ENCODE data around the gene UAP1. TPM values are rescaled to one million over a fixed set of nuclear protein-coding genes. Genes with fewer than 3 reads are reported as not detected.

Gene UAP1
- total and polyA plus RNA-seq, 2 donors (not counting 1 experiment from before 2014, with no cell fraction given), result 5.3 to 16.4 TPM

DNA sequence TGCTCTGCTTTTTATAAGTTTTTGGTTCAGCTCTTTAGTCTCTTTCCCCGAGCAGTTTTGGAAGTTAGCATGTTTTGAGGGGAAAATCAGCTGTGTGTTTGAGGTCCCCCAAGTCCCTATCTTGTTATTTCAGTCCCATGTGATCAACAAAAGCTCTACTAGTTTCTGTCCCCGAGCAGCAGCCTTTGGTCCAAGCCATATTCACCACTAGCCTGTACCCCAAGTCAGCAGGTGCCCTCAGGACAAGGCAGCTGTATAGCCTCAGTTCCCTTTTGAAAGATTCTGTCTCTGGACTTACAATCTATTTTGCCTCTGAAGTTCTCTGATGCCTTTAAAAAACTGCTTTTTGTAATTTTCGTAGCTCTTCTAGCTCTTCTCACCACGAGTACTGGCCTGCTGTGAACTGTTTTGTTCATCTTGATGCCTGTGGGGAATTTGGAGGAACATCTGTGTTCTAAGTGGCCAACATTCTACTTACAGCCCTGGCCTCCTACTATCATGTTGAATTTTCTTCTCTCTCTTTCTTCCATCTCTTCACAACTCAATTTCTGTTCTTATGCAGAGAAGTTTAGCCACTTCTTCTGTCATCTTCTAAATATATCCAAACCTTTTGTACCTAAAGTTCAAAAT, 16.7 kb downstream of the UAP1 start:
- Histone ChIP-seq H3K36me3 (replicated peaks in 1 of 2; ENCODE audit: control extremely low read depth in 1 of 2, control insufficient read depth in 1 of 2, extremely low read depth in 1 of 2, insufficient read depth in 2 of 2, low read length in 1 of 2) (peaks cover 0 to 8% of the 10 kb centered on the region in 2 experiments), H2AFZ (ENCODE audit: insufficient read depth, low read depth, low read length, poor library complexity, severe bottlenecking) (no peak overlapping the region), H3K4me1 (ENCODE audit: control insufficient read depth in 2 of 2, insufficient read depth in 2 of 2, low read length in 2 of 2) (no peaks in the 10 kb centered on the region), H3K9me3 (ENCODE audit: control extremely low read depth in 1 of 3, control insufficient read depth in 2 of 3, insufficient read depth in 1 of 3, low read length in 2 of 3) (no peaks in the 10 kb centered on the region), H3K79me2 (ENCODE audit: control insufficient read depth, insufficient read depth, low read length) (no peaks in the 10 kb centered on the region), H3K4me3 (ENCODE audit: control extremely low read depth in 1 of 5, extremely low read depth in 1 of 5, insufficient read depth in 1 of 5, low read depth in 2 of 5, low read length in 4 of 5) (no peak overlapping the region), H4K20me1 (ENCODE audit: control insufficient read depth, insufficient read depth, low read length, poor library complexity, severe bottlenecking) (no peaks in the 10 kb centered on the region), H3K27ac (ENCODE audit: low read length in 2 of 2) (no peak overlapping the region), H3K9ac (ENCODE audit: low read length) (no peak overlapping the region), H3K4me2 (replicated peaks; ENCODE audit: low read depth, low read length, poor library complexity, severe bottlenecking) (no peak overlapping the region), H3K27me3 (replicated peaks in 1 of 4; ENCODE audit: control extremely low read depth in 1 of 4, control insufficient read depth in 3 of 4, insufficient read depth in 4 of 4, low read length in 3 of 4) (no peaks in the 10 kb centered on the region)
- DNase-seq (no peak), ATAC-seq (ENCODE audit: low read depth) (no peak)
- CTCF ChIA-PET, result no interaction called here
- POLR2A ChIA-PET, result no interaction called here
- H3K27me3 Mint-ChIP-seq, result no peaks in the 10 kb centered on the region
- no peaks in the 10 kb centered on the region for H3K9me3 Mint-ChIP-seq (ENCODE audit: insufficient read depth)
- TF ChIP-seq, protein P1, sequence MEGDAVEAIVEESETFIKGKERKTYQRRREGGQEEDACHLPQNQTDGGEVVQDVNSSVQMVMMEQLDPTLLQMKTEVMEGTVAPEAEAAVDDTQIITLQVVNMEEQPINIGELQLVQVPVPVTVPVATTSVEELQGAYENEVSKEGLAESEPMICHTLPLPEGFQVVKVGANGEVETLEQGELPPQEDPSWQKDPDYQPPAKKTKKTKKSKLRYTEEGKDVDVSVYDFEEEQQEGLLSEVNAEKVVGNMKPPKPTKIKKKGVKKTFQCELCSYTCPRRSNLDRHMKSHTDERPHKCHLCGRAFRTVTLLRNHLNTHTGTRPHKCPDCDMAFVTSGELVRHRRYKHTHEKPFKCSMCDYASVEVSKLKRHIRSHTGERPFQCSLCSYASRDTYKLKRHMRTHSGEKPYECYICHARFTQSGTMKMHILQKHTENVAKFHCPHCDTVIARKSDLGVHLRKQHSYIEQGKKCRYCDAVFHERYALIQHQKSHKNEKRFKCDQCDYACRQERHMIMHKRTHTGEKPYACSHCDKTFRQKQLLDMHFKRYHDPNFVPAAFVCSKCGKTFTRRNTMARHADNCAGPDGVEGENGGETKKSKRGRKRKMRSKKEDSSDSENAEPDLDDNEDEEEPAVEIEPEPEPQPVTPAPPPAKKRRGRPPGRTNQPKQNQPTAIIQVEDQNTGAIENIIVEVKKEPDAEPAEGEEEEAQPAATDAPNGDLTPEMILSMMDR (IDR thresholded peaks at IDR 0.05), result no peak
- no peak for TF ChIP-seq EZH2 (IDR thresholded peaks at IDR 0.05; ENCODE audit: borderline replicate concordance, insufficient read depth, low read depth, low read length, poor library complexity, severe bottlenecking)
- no peak overlapping the region for H3K27ac Mint-ChIP-seq
- H3K4me3 Mint-ChIP-seq, result no peak overlapping the region
- H3K4me1 Mint-ChIP-seq, result no peaks in the 10 kb centered on the region
- intact Hi-C loops (cut with micrococcal nuclease), result no loop called here
- 100% methylated on average over 1 of the region's 4 CpGs for WGBS (ENCODE audit: insufficient coverage)

GRCh38 chr1:162578936-162579335, 17.4 kb downstream of the UAP1 start:
- Mint-ChIP-seq H3K27me3 (no peaks in the 10 kb centered on the region), H3K4me3 (no peak overlapping the region), H3K27ac (no peak overlapping the region), H3K4me1 (no peaks in the 10 kb centered on the region), H3K9me3 (ENCODE audit: insufficient read depth) (no peaks in the 10 kb centered on the region)
- ATAC-seq (ENCODE audit: low read depth) (no peak), DNase-seq (no peak)
- Histone ChIP-seq H3K4me3 (ENCODE audit: control extremely low read depth in 1 of 5, extremely low read depth in 1 of 5, insufficient read depth in 1 of 5, low read depth in 2 of 5, low read length in 4 of 5) (no peak overlapping the region), H3K9me3 (ENCODE audit: control extremely low read depth in 1 of 3, control insufficient read depth in 2 of 3, insufficient read depth in 1 of 3, low read length in 2 of 3) (no peaks in the 10 kb centered on the region), H3K9ac (ENCODE audit: low read length) (no peak overlapping the region), H3K79me2 (ENCODE audit: control insufficient read depth, insufficient read depth, low read length) (no peaks in the 10 kb centered on the region), H3K36me3 (replicated peaks in 1 of 2; ENCODE audit: control extremely low read depth in 1 of 2, control insufficient read depth in 1 of 2, extremely low read depth in 1 of 2, insufficient read depth in 2 of 2, low read length in 1 of 2) (peaks cover 0 to 8% of the 10 kb centered on the region in 2 experiments), H3K4me2 (replicated peaks; ENCODE audit: low read depth, low read length, poor library complexity, severe bottlenecking) (no peak overlapping the region), H2AFZ (ENCODE audit: insufficient read depth, low read depth, low read length, poor library complexity, severe bottlenecking) (no peak overlapping the region), H3K27me3 (replicated peaks in 1 of 4; ENCODE audit: control extremely low read depth in 1 of 4, control insufficient read depth in 3 of 4, insufficient read depth in 4 of 4, low read length in 3 of 4) (no peaks in the 10 kb centered on the region), H4K20me1 (ENCODE audit: control insufficient read depth, insufficient read depth, low read length, poor library complexity, severe bottlenecking) (no peaks in the 10 kb centered on the region), H3K4me1 (ENCODE audit: control insufficient read depth in 2 of 2, insufficient read depth in 2 of 2, low read length in 2 of 2) (no peaks in the 10 kb centered on the region), H3K27ac (ENCODE audit: low read length in 2 of 2) (no peak overlapping the region)
- TF ChIP-seq, protein P1 (IDR thresholded peaks at IDR 0.05), result no peak
- TF ChIP-seq EZH2 (IDR thresholded peaks at IDR 0.05; ENCODE audit: borderline replicate concordance, insufficient read depth, low read depth, low read length, poor library complexity, severe bottlenecking), result no peak
- intact Hi-C loops (cut with micrococcal nuclease), result no loop called here
- no CpG with 5 or more reads among the region's 1 CpG for WGBS (ENCODE audit: insufficient coverage)
- ChIA-PET CTCF (no interaction called here), POLR2A (no interaction called here)
